Frontal cortex (tissue), 4 donors: ENCODE results near the gene RASD2. TPM values are rescaled to one million over a fixed set of nuclear protein-coding genes. Genes with fewer than 3 reads are reported as not detected.

Source experiments
- DNase-seq, 2 donors: peaks; one replicate each; pipeline ENCODE4 v3.0.0; 2012; ENCODE audit warnings: low spot score in 2 of 2
- FAIRE-seq: peaks from 2 replicates; lab custom pipeline; 2012; peaks lifted over from hg19 to GRCh38; lab: Jason Lieb, UNC
- total RNA-seq: library from RNA; depleted of rRNA; stranded (reverse); fragments of >200 nt; gene quantifications from one replicate; pipeline ENCODE4 v1.2.3, GENCODE V29; 2014
- donor health status: control.
- donor health status: control.
- donor health status: control.

The RASD2 gene
- total RNA-seq, 1 donor from 2014 or later = 1.2 TPM

DNA sequence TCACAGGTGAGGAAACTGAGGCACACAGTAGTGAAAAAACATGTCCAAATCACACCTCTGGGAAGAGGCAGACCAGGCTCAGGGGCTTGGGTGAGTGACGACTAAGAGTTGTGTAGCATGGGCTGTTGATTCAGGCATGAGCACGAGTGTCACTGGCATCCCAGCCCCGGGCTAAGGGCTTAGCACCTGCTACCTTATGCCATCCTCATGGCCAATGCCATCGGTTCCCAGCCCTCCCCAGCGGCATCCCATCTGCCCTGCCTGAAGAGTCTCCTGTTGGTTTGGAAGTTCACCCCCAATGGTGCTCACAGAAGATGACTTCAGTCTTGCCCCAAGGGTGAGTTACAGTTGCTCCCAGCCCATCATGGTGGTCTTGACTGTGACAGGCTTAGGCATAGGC lies 54.1 kb downstream of the RASD2 start:
- FAIRE-seq (no peak), DNase-seq (no peak)

DNA sequence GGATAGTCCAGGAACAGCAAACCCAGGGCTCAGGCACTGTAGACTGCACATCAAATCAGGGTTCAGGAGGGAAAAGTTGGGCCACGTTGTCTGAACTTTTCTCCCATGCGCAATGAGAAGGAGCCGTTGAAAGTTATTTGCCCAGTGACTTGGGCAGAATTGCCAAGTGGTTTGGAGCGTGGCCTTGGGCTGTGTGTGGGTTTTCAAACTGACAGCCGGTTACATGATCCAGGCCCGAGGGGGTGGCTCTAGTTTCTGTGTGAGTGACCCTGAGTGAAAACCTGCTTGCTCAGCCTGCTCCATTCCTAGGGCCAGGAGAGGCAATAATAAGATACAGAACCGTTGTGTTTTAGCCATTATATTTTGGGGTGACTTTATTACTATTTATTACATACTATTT lies 56.2 kb downstream of the RASD2 start:
- FAIRE-seq (no peak), DNase-seq (no peak)

DNA sequence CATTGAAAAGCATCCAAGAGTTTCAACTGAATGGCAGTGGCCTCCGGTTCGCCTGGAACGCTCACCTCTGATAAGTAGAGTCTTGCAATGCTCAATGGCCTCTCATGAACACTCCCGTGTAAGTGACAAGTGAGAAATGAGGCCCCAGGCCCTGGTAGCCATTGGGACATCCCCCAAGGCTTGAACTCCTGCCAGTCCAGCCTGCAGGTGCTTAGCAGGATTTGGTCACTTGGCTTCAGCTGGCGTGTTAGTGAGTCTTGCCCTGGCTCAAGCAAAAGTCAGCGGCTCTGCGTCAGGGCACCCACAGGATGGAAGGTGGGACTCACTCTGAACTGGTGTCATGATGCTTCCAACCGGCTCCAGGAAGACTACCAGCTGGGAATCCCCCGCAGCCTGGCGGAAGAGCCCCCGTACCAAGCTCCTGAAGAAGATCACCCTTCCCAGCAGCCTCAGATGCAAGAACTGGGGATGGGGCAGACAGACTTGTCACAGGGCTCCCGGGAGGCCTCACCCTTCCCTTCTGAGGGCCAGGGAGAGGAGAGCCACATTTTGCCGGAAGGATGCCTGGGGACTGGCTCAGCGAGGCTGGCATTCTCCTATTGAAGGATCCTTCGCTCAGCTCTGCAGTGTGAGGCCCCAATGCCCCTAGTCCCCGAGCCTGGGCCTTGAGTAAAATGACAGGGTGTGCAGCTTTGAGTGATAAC lies 57.2 kb downstream of the RASD2 start:
- FAIRE-seq (no peak), DNase-seq (no peak)

DNA sequence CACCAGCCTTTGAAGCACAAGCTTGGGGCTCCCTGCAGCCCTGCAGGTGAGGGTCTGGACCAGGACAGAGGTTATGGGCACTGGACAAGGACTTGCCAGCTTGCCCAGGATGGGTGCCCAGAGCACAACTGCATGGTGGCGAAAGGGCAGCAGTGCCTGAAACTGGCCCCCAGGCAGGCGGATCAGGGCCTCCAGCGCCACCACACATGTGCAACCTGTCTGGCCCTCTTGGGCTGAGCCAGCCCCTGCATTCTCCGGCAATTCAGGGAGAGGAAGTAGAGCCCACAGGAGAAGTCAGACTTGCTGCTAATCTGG lies 57.7 kb downstream of the RASD2 start:
- FAIRE-seq (no peak), DNase-seq (no peak)

DNA sequence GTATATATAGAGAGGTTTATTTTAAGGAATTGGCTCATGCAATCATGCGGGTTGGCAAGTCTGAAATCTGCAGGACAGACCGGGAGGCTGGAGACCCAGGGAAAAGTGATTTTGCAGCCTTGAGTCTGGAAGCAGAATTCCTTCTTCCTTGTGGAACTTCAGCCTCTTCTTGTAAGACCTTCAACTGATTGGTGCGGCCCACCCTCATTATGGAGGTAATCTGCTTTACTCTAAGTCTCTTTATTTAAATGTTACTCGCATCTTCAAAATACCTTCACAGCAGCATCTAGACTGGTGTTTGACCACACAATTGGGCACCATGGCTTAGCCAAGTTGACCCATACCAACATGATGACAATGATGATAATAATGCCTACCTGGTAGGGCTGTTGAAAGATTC lies 58.7 kb downstream of the RASD2 start:
- FAIRE-seq (no peak), DNase-seq (no peak)

DNA sequence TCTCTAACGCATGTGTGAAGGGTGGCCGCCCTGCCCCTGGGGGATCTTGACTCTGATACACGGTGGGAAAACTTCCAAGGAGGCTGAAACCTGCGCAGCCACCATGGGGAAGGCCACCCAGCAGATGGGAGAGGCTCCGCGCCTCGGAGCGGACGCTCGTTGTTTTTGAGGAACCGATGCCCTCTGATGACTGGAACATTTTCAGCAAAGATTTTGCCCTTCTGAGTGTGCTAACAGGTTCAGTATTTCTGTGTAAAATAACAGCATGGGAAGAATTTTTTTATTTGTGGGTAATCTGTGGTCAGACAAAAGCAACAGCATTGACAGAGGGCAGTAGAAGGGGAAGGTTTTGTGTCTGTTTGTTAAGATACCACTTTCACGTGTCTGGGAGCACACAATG lies 59.8 kb downstream of the RASD2 start:
- DNase-seq (no peak), FAIRE-seq (no peak)

DNA sequence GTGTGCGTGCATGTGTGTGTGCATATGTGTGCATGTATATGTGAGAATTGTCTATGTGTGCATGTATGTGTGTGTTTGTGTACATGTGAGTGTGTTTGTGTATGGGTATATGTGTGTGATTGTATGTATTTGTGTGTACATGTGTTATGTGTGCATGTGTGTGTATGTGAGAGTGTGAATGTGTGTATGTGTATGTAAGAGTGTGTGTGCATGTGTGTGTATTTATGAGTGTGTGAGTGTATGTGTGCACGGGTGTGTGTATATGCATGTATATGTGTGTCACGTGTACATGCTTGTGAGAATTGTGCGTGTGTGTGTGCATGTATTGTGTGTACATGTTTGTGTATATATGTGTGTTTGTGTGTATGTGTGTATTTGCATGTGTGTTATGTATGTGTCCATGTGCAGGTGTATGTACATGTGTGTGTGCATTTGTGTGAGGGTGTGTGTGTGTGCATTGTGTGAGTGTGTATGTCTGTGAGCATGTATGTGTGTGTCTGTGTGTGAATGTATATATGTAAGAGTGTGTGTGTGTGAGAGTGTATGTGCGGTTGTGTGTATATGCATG lies 60.5 kb downstream of the RASD2 start:
- FAIRE-seq = no peak
- DNase-seq = no peak

DNA sequence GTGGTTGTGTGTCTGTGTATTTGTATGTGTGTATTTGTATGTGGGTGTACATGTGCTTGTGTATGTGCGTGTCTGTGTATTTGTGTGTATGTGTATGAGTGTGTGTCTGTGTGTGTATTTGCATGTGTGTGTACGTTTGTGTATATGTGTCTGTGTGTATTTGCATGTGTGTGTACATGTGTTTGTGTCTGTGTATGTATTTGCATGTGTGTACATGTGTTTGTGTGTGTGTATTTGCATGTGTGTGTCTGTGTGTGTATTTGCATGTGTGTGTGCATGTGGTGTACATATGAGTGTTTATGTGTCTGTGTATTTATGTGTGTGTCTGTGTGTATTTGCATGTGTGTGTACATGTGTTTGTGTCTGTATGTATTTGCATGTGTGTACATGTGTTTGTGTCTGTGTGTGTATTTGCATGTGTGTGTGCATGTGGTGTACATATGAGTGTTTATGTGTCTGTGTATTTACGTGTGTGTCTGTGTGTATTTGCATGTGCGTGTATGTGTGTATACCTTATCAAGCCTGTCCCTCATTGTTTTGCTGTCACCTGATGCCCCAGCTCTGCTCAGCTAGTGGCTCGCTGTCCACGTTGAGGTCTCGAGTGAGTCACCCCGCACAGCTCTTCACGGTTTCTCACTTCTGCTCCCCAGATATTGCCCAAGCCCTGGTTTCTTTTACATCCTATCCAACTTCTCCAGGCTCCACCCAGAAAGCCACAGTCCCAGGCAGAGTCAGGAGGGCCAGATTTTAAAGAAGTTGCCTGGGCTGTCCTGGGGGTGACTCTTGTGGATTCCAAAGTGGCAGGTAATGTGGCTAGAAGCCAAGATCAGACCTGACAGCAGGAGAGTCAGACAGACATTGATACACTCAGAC lies 61.3 kb downstream of the RASD2 start:
- FAIRE-seq = no peak
- no peak for DNase-seq

Other genes with a start within 250 kb of the RASD2 start
- 6.9 TPM for gene TOM1, start 240.9 kb upstream of the RASD2 start, total RNA-seq
- 2.9 TPM for gene HMOX1, start 159.7 kb upstream of the RASD2 start, total RNA-seq
- gene MCM5, start 140.7 kb upstream of the RASD2 start, total RNA-seq = 9.4 TPM
- not detected for gene MB, start 76.5 kb downstream of the RASD2 start, total RNA-seq
- 0.82 TPM for gene APOL6, start 107.6 kb downstream of the RASD2 start, total RNA-seq
- not detected for gene APOL5, start 177.0 kb downstream of the RASD2 start, total RNA-seq